NCI-H2107 treated with DMSO at 0.1 percent for 48 hours (cell line): ENCODE data around the gene ABHD14A.

Experiments used
- DNase-seq: peaks from one replicate; lab custom pipeline; 2025; ENCODE audit not compliant: unreplicated experiment; lab: John Stamatoyannopoulos, UW

ABHD14A gene

GRCh38 chr3:51940648-51941462 is 34.0 kb upstream of the ABHD14A start:
- no peak for DNase-seq

GRCh38 chr3:51941463-51941797 is 33.4 kb upstream of the ABHD14A start:
- no peak for DNase-seq

DNA sequence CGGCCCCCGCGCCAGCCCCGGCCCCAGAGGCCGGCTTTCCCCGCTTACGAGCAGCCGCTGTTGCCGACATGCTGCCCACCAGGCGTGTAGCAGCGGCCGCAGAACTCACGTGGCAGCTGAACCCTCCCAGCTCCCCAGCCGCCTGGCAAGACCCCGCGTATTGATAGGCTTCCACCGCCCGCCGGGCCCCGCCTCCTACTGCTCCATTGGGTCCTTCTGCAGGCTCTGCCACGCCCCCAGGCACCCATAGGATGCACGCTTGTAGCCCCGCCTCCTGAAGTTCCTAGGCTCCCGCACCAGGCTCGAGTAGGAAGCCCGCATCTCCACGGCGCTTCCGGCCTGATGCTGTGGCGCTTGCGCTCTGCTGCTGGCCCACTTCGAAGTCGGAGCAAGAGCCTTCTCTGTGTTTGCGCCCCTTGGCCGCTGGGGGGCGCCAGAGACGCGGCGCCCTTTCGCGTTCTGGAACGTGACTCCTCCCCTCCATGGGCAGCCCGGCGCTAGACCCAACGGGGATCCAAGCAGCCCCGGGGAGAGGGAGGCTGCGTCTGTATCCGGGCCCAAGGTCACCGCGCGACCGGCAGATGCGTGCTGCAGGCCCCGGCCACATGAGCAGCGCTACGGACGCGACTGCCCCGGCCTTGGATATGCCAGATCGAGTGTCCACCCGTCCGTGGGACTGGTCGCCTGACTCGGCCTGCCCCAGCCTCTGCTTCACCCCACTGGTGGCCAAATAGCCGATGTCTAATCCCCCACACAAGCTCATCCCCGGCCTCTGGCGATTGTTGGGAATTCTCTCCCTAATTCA is 32.9 kb upstream of the ABHD14A start, which contains the start of the genes PARP3 and RRP9:
TSS of gene PARP3 (plus strand) at position 566 of the 805 bp plus-strand sequence. CDS start 993 bp downstream, outside the sequence.
TSS of gene RRP9 (minus strand) at position 107 of the 805 bp plus-strand sequence. CDS start at position 70, 37 bp downstream.
- peak; percentile 92 for DNase-seq

GRCh38 chr3:51942603-51943450 is 32.0 kb upstream of the ABHD14A start:
- DNase-seq = no peak

DNA sequence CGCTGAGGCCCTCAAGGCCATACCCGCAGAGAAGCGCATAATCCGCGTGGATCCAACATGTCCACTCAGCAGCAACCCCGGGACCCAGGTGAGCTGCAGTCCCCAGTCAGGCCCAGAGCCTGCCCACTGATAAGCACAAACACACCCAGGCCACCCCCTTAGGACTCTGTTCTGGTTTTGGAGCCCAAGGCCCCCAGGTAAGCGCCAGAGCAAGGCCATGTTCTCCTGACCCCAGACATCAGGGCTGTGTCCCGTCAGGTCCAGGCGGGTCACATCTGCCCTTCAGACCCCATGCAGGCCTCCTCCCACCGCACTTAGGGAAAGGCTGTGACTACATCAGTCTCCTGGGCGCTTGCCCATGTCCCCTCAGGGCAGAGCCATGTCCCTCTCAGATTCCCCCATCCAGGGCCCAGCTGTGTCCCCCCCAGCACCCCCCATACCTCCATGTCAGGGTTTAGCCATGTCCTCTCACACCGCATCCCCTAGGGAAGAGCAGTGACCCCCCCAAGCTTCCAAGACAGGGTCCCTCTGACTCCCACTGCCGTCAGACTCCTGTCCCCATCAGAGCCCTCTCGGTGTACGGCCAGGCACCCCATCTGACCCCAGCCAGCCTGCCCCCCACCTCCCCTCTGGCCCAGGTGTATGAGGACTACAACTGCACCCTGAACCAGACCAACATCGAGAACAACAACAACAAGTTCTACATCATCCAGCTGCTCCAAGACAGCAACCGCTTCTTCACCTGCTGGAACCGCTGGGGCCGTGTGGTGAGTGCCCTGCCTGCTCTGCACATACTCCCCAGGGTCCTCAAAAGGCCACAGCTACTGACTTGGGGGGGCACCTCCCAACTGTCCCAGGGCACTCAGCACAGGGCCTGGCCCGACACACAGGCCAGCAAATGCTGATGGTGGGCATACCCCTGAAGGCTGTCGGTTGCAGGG is 31.1 kb upstream of the ABHD14A start:
- DNase-seq = no peak

DNA sequence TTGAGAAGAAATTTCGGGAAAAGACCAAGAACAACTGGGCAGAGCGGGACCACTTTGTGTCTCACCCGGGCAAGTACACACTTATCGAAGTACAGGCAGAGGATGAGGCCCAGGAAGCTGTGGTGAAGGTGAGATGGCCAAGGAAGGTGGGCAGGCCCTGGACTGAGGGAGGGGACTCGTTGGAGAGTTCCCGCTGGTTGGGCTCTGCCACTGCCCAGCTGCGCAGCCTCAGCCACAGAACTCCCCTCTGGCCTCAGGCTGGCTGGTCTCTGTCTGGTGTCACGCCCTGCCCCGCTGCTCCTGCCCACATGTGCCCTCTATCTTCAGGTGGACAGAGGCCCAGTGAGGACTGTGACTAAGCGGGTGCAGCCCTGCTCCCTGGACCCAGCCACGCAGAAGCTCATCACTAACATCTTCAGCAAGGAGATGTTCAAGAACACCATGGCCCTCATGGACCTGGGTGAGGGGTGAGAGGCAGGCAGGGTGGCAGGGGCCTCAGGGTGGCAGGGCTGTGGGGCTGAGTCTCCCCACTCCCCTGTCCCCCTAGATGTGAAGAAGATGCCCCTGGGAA is 30.3 kb upstream of the ABHD14A start:
- DNase-seq = no peak

GRCh38 chr3:51945031-51945840 is 29.6 kb upstream of the ABHD14A start:
- DNase-seq = no peak

GRCh38 chr3:51945926-51946705 is 28.7 kb upstream of the ABHD14A start:
- no peak for DNase-seq

- DNase-seq = no peak
Measured at GRCh38 chr3:51946796-51947195, 28.1 kb upstream of the ABHD14A start.

DNA sequence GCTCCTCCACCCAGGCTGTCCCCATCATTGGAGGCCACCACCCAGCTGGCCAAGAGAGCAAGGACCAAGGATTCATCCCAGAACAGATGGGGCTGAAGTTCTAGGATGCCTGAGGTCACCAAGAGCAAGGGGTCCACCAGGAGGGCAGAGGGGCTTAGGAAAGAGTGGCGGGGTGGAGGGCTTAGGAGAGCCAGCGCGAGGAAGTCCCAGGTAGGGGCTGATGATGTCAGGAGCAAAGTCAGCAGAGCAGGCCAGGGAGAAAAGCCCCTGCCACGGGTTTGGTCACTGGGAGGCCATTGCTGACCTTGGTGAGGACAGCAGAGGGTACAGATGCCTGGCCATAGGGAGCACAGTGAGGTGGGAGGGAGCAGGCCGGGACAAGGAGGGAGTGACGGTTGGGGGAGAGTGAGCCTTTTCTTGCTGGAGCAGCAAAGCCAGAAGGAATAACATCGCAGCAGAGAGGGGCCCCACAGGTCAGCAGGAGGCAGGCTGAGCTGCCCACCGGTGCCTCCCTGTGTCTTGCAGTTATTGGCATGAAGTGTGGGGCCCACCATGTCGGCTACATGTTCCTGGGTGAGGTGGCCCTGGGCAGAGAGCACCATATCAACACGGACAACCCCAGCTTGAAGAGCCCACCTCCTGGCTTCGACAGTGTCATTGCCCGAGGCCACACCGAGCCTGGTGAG is 27.5 kb upstream of the ABHD14A start:
- no peak for DNase-seq

GRCh38 chr3:51948016-51948580 is 26.8 kb upstream of the ABHD14A start:
- DNase-seq = no peak

DNA sequence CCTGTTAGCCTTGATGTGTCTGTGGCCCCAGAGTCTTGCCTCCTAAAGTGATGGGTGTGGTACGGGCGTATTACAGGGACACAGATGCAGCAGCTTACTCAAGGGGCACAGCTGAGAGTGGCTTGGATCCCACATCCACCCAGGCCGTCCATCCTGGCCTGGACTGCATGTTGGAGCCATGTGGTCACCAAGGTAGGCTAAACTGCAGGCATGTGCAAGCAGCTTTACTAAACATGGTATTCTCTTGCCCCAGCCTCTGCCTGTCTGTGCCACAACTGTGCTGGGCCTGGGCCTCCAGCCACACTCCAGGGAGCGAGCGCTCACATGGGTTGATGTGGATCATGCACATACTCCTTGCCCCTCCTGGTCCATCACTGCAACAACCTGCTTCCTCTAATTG is 25.7 kb upstream of the ABHD14A start:
- DNase-seq = no peak

- DNase-seq = no peak
Measured at GRCh38 chr3:51950899-51951298, 24.0 kb upstream of the ABHD14A start.

DNA sequence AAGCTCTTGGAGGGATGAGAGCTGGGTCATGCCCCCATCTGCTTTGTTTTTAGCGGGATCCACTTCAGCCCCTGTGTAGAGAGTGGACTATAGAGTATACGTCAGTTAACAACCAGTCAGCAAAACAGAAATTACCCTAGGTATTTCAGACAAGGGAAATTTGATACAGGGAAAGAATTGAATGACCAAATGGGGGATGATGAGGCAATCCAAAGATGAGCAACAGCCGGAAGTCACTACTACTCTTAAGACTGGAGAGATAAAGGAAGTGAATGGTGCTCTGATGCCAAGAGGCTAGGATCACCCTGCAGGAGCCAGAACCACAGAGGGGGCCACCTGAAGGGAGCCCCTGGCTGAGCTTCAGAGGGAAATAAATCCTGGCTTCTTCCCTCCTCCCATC is 21.4 kb upstream of the ABHD14A start:
- no peak for DNase-seq

GRCh38 chr3:51954105-51954504 is 20.8 kb upstream of the ABHD14A start:
- no peak for DNase-seq

DNA sequence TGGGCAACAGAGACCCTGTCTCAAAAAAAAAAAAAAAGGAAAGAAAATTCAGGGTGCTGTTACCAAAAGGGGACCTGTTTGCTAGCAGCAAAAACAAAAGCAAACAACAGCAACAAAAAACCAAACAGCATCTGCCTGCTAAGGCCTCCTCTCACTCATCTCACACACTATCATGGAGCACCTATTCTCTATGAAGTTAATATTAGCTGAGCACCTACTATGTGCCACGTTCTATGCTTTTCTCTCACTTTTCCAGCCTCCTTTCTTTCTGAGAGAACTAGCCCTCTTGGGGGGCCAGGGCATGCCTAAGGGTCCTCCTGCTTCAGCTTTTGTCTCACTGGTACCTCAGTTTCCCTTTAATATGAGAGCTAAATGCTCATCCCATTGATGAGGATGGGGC is 20.2 kb upstream of the ABHD14A start:
- DNase-seq = no peak

GRCh38 chr3:51955175-51955892 is 19.5 kb upstream of the ABHD14A start, which contains the start of gene GPR62:
GPR62 (plus strand) TSS chr3:51955381; CDS start chr3:51955653, 272 bp downstream.
- no peak for DNase-seq
